OCI-LY7 (cell line): ENCODE data around the gene TBATA. TPM values are rescaled to one million over a fixed set of nuclear protein-coding genes. Genes with fewer than 3 reads are reported as not detected.

Experiments
- BruUV-seq: library from RNA; stranded (reverse); fragments of 400-500 nt; replicated peaks from 2 replicates; lab custom pipeline; 2021; lab: Mats Ljungman, UMichigan
- CTCF ChIA-PET: fragments of 300-600 bp; sonication (Branson Sonifier 250); formaldehyde crosslinking; loops from one replicate; lab custom pipeline; 2022; ENCODE audit warnings: antibody characterized with exemption; ENCODE audit not compliant: unreplicated experiment; lab: Charles Lee
- POLR2A ChIA-PET: fragments of 300-600 bp; sonication (Branson Sonifier 250); formaldehyde crosslinking; loops from one replicate; lab custom pipeline; 2022; ENCODE audit warnings: antibody characterized with exemption; lab: Charles Lee
- DNase-seq: peaks from one replicate; pipeline ENCODE4 v3.0.0-alpha.2; 2015; ENCODE audit warnings: low spot score
- H2AFZ ChIP-seq: fragments of 200-600 bp; sonication (generic), shearing (Covaris generic); 2 replicates; pipeline ENCODE4 v1.6.1; 2014; ENCODE audit warnings: mild to moderate bottlenecking, antibody characterized with exemption, low read length, moderate library complexity
- H3K27ac ChIP-seq: fragments of 200-600 bp; sonication (generic); 2 replicates; pipeline ENCODE4 v1.5.1; 2014; ENCODE audit warnings: mixed run types, low read depth, mild to moderate bottlenecking, moderate library complexity, low read length, inconsistent platforms; ENCODE audit not compliant: poor library complexity, severe bottlenecking
- H3K36me3 ChIP-seq: fragments of 200-600 bp; sonication (generic); 2 replicates; pipeline ENCODE4 v1.6.1; 2014; ENCODE audit warnings: mild to moderate bottlenecking, antibody characterized with exemption, low read length, moderate library complexity, mixed read lengths; ENCODE audit not compliant: insufficient read depth
- H3K4me1 ChIP-seq: fragments of 200-600 bp; sonication (generic); 2 replicates; pipeline ENCODE4 v1.5.1; 2014; ENCODE audit warnings: mild to moderate bottlenecking, low read length; ENCODE audit not compliant: insufficient read depth, poor library complexity, severe bottlenecking
- H3K4me2 ChIP-seq: fragments of 200-600 bp; sonication (generic); 2 replicates; pipeline ENCODE4 v1.6.1; 2014; ENCODE audit warnings: mild to moderate bottlenecking, low read length
- H3K4me3 ChIP-seq: fragments of 200-600 bp; sonication (generic); 2 replicates; pipeline ENCODE4 v1.5.1; 2014; ENCODE audit warnings: mild to moderate bottlenecking, low read depth, low read length; ENCODE audit not compliant: poor library complexity, severe bottlenecking
- H3K79me2 ChIP-seq: fragments of 200-600 bp; sonication (generic); 2 replicates; pipeline ENCODE4 v1.6.1; 2016; ENCODE audit warnings: low read depth, mild to moderate bottlenecking, low read length, moderate library complexity, mixed read lengths; ENCODE audit not compliant: insufficient read depth
- H3K9me2 ChIP-seq: fragments of 200-600 bp; sonication (generic); 2 replicates; pipeline ENCODE4 v1.6.1; 2016; ENCODE audit warnings: mild to moderate bottlenecking, low read length, mixed read lengths; ENCODE audit not compliant: insufficient read depth
- H3K9me3 ChIP-seq: fragments of 200-600 bp; sonication (generic); 2 replicates; pipeline ENCODE4 v1.6.1; 2014; ENCODE audit warnings: mild to moderate bottlenecking, mixed run types, low read length, mixed read lengths
- H4K20me1 ChIP-seq: fragments of 200-600 bp; sonication (generic); 2 replicates; pipeline ENCODE4 v1.6.1; 2014; ENCODE audit warnings: mild to moderate bottlenecking, antibody characterized with exemption, low read length, moderate library complexity, mixed read lengths; ENCODE audit not compliant: insufficient read depth
- EZH2phosphoT487 ChIP-seq: fragments of 200-600 bp; sonication (generic); IDR thresholded peaks from 2 replicates; pipeline ENCODE4 v1.6.1; 2018; ENCODE audit warnings: low read depth, borderline replicate concordance, mild to moderate bottlenecking, mixed run types, antibody characterized with exemption, low read length, moderate library complexity, mixed read lengths
- intact Hi-C: fragments of 100-400 bp; cut with micrococcal nuclease; formaldehyde crosslinking; loops from one replicate; pipeline ENCODE4 v1.10.0; 2022; ENCODE audit not compliant: unreplicated experiment
- total RNA-seq, 2 experiments: library from RNA; depleted of rRNA in 1 of 2; stranded (reverse); fragments of >200 nt in 1 of 2; shearing (Covaris generic) in 1 of 2; gene quantifications; 2 replicates each; pipeline ENCODE4 v1.2.3, GENCODE V29; 2014 to 2022
- TF ChIP-seq, protein P1 (sequence below): fragments of 200-600 bp; sonication (generic); conservative IDR thresholded peaks from 2 replicates; pipeline ENCODE4 v1.5.1; 2014; ENCODE audit warnings: mild to moderate bottlenecking, antibody characterized with exemption, low read length, moderate library complexity, mixed read lengths

TBATA gene
- total RNA-seq, 2 experiments from 2014 or later: not detected

DNA sequence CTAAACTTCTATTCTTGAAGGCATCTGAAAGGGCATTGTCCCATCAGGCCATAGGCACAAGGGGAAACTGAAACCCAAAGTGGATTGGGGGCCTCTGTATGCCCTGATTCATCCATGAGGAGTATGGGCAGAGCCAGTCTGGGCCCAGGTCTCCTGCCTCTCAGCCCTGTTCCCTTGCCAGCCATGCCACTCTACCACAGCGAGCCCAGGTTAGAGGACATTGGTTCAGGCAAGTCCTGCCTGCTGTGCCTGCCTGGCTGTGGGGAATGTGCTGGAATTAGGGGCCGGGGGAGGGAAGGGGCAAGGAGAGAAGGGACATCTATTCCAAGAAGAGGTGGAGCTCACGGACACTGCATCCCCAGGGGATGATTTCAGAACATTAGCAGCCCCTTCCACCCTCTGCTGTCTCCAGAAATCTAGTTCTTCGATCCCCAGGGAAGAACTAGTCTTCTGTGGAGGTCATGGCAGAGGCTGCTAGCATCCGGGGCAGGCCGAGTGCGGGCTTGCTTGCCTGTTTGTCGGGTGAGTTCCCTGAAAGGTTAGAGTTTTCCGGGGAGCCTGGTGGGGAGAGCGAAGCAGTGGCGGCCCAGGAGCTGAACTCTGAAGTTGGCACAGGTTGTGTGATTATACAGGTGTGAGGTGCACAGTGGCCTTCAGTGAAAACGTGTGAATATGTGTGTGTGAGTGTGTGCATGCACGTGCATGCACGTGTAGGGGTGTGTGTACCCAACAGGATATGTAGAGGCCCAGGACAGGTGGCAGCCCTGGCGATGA is 37.8 kb downstream of the TBATA start:
- POLR2A ChIA-PET: no interaction called here

DNA sequence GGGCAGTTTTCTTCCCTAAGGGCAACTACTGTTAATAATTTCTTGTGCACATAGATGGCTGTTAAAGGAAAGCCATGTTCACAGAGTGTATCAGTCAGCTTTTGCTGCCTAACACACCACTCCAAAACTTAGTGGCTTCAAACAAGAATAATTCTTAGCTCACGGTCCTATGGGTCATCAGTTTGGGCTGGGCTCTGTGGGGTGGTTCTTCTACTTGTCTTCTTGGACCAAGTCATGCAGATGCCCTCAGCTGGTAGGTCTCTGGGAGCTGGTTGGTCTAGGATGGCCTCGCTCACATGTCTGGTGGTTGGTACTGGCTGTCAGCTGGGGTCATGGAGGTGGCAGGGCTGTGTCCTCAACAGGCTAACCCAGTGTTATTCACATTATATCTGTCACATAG is 39.6 kb downstream of the TBATA start:
- ChIA-PET POLR2A (no interaction called here), CTCF (interaction anchor here (0.6 kb wide), 1 partner anchor 9 kb away, joined by 3 read pairs; no protein-coding TSS in a partner anchor)
- Histone ChIP-seq H3K4me3 (no peak overlapping the region), H3K9me2 (no peaks in the 10 kb centered on the region), H2AFZ (no peak overlapping the region), H4K20me1 (no peaks in the 10 kb centered on the region), H3K36me3 (no peaks in the 10 kb centered on the region), H3K79me2 (no peaks in the 10 kb centered on the region), H3K27ac (no peak overlapping the region), H3K4me1 (no peaks in the 10 kb centered on the region), H3K9me3 (no peaks in the 10 kb centered on the region), H3K4me2 (no peak overlapping the region)
- DNase-seq: no peak
- intact Hi-C loops: no loop called here
- BruUV-seq: no TSS peak
- TF ChIP-seq, protein P1, sequence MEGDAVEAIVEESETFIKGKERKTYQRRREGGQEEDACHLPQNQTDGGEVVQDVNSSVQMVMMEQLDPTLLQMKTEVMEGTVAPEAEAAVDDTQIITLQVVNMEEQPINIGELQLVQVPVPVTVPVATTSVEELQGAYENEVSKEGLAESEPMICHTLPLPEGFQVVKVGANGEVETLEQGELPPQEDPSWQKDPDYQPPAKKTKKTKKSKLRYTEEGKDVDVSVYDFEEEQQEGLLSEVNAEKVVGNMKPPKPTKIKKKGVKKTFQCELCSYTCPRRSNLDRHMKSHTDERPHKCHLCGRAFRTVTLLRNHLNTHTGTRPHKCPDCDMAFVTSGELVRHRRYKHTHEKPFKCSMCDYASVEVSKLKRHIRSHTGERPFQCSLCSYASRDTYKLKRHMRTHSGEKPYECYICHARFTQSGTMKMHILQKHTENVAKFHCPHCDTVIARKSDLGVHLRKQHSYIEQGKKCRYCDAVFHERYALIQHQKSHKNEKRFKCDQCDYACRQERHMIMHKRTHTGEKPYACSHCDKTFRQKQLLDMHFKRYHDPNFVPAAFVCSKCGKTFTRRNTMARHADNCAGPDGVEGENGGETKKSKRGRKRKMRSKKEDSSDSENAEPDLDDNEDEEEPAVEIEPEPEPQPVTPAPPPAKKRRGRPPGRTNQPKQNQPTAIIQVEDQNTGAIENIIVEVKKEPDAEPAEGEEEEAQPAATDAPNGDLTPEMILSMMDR: no peak
- TF ChIP-seq EZH2phosphoT487: no peak

More for the DNA sequence above, 37.8 kb downstream of the TBATA start:
- H3K4me3 ChIP-seq: no peak overlapping the region
- no peak overlapping the region for H3K4me2 ChIP-seq
- H3K9me2 ChIP-seq: no peaks in the 10 kb centered on the region
- H3K79me2 ChIP-seq: no peaks in the 10 kb centered on the region
- intact Hi-C loops: no loop called here
- TF ChIP-seq EZH2phosphoT487: no peak
- TF ChIP-seq, protein P1: no peak
- no peaks in the 10 kb centered on the region for H4K20me1 ChIP-seq
- no peaks in the 10 kb centered on the region for H3K36me3 ChIP-seq
- H3K9me3 ChIP-seq: no peaks in the 10 kb centered on the region
- no TSS peak for BruUV-seq
- H3K27ac ChIP-seq: no peak overlapping the region
- H3K4me1 ChIP-seq: no peaks in the 10 kb centered on the region
- no peak overlapping the region for H2AFZ ChIP-seq
- CTCF ChIA-PET: no interaction called here
- no peak for DNase-seq

DNA sequence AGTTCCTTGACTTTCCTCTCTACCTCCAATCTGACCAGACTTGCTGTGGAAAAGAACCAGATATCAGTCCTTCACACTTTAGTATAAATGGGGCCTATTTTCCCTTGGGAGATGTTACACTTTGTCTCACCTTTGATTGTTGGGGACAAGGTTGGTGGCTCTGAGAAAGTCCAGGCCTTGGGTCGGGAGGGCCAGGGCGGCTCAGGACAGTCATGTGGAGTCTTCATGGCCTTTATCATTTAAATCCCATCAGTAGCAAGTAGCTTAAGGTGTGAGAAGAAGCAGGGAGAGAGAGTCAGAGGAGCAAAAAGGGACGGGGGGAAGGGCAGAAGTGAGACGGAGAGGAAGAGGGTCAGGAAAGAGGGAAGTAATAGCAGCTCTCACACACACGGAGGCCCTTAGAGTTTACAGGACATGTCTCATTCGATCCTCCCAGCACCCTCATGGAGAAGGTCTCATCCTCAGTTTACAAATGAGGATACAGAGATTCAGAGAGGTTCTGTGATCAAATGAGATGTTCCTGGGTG is 40.5 kb downstream of the TBATA start:
- intact Hi-C loops: no loop called here
- POLR2A ChIA-PET: no interaction called here
- BruUV-seq: no TSS peak
- CTCF ChIA-PET: interaction anchor here (0.6 kb wide), 3 partner anchors 10 to 552 kb away, joined by 3 to 4 read pairs (median 3); no protein-coding TSS in a partner anchor
- no peak overlapping the region for H3K27ac ChIP-seq
- no peak for DNase-seq
- H3K4me2 ChIP-seq: no peak overlapping the region
- H3K36me3 ChIP-seq: no peaks in the 10 kb centered on the region
- no peaks in the 10 kb centered on the region for H3K9me2 ChIP-seq
- TF ChIP-seq, protein P1: no peak
- no peak for TF ChIP-seq EZH2phosphoT487
- no peak overlapping the region for H3K4me3 ChIP-seq
- H3K79me2 ChIP-seq: no peaks in the 10 kb centered on the region
- no peak overlapping the region for H2AFZ ChIP-seq
- no peaks in the 10 kb centered on the region for H3K9me3 ChIP-seq
- no peaks in the 10 kb centered on the region for H3K4me1 ChIP-seq
- H4K20me1 ChIP-seq: no peaks in the 10 kb centered on the region
